Liver (tissue), 9 donors: ENCODE measurements around the gene SRC. TPM values are rescaled to one million over a fixed set of nuclear protein-coding genes. Genes with fewer than 3 reads are reported as not detected.
"Not testable (repeated sequence)": the region's sequence is repeated elsewhere in the genome, so short reads cannot be mapped to it uniquely, and the experiment has no call there.

Experiments used
- DNase-seq: peaks from one replicate; pipeline ENCODE4 v3.0.0-alpha.2; 2017; ENCODE audit warnings: low spot score
- H3K27ac ChIP-seq, 2 donors: one replicate each; pipeline ENCODE4 v1.7.0; 2013; ENCODE audit warnings: inconsistent platforms in 2 of 2, low read length in 2 of 2, control low read depth in 1 of 2, low read depth in 1 of 2, mild to moderate bottlenecking in 1 of 2
- H3K27me3 ChIP-seq, 4 donors: one replicate each; pipeline versions ENCODE4 v1.6.1 to v1.7.0; 2013; ENCODE audit warnings: low read length in 3 of 4, inconsistent platforms in 1 of 4, mild to moderate bottlenecking in 1 of 4, moderate library complexity in 1 of 4; ENCODE audit not compliant: control insufficient read depth in 4 of 4, insufficient read depth in 4 of 4
- H3K36me3 ChIP-seq, 4 donors: one replicate each; pipeline versions ENCODE4 v1.6.1 to v1.7.0; 2013; ENCODE audit warnings: low read length in 3 of 4, mild to moderate bottlenecking in 3 of 4, low read depth in 1 of 4, moderate library complexity in 1 of 4; ENCODE audit not compliant: control insufficient read depth in 4 of 4, insufficient read depth in 3 of 4
- H3K4me1 ChIP-seq, 4 donors: one replicate each; pipeline versions ENCODE4 v1.6.1 to v1.7.0; 2013; ENCODE audit warnings: low read length in 3 of 4, mild to moderate bottlenecking in 3 of 4, moderate library complexity in 1 of 4; ENCODE audit not compliant: control insufficient read depth in 4 of 4, insufficient read depth in 4 of 4
- H3K4me3 ChIP-seq, 3 donors: one replicate each; pipeline versions ENCODE4 v1.6.1 to v1.7.0; 2013; ENCODE audit warnings: low read length in 3 of 3, control low read depth in 1 of 3, low read depth in 1 of 3, mild to moderate bottlenecking in 1 of 3
- H3K9ac ChIP-seq, 2 donors: one replicate each; pipeline ENCODE4 v1.7.0; 2013; ENCODE audit warnings: low read length in 2 of 2, mild to moderate bottlenecking in 2 of 2, moderate library complexity in 2 of 2, control low read depth in 1 of 2, low read depth in 1 of 2
- H3K9me3 ChIP-seq, 4 donors: one replicate each; pipeline versions ENCODE4 v1.6.1 to v1.7.0; 2013; ENCODE audit warnings: low read length in 3 of 4; ENCODE audit not compliant: control insufficient read depth in 4 of 4
- CTCF ChIP-seq: fragments of 150-350 bp; IDR thresholded peaks from 2 replicates; pipeline ENCODE4 v1.5.1; 2017; ENCODE audit warnings: improper control_type of control experiment, low read depth, low read length; ENCODE audit not compliant: missing input control
- EGR1 ChIP-seq, 2 donors: IDR thresholded peaks; 2 replicates each; pipeline ENCODE4 v1.6.1; 2016 to 2018; ENCODE audit warnings: antibody characterized with exemption in 2 of 2, low read depth in 2 of 2
- FOXA1 ChIP-seq: IDR thresholded peaks from 2 replicates; pipeline ENCODE4 v1.6.1; 2016; ENCODE audit warnings: antibody characterized with exemption
- FOXA2 ChIP-seq: IDR thresholded peaks from 2 replicates; pipeline ENCODE4 v1.6.1; 2016; ENCODE audit warnings: antibody characterized with exemption
- GABPA ChIP-seq, 2 donors: IDR thresholded peaks in 1 of 2; conservative IDR thresholded peaks in 1 of 2; 2 replicates each; pipeline ENCODE4 v1.6.1; 2016; ENCODE audit warnings: antibody characterized with exemption in 2 of 2, mild to moderate bottlenecking in 1 of 2, moderate library complexity in 1 of 2
- HNF4A ChIP-seq, 2 donors: conservative IDR thresholded peaks; 2 replicates each; pipeline ENCODE4 v1.6.1; 2016; ENCODE audit warnings: antibody characterized with exemption in 2 of 2, mild to moderate bottlenecking in 2 of 2
- HNF4G ChIP-seq: IDR thresholded peaks from 2 replicates; pipeline ENCODE4 v1.6.1; 2016; ENCODE audit warnings: antibody characterized with exemption
- JUND ChIP-seq, 2 donors: IDR thresholded peaks; 2 replicates each; pipeline ENCODE4 v1.6.1; 2016; ENCODE audit warnings: antibody characterized with exemption in 2 of 2
- NR2F2 ChIP-seq: IDR thresholded peaks from 2 replicates; pipeline ENCODE4 v1.6.1; 2016; ENCODE audit warnings: antibody characterized with exemption
- RAD21 ChIP-seq, 2 donors: IDR thresholded peaks; 2 replicates each; pipeline ENCODE4 v1.6.1; 2016; ENCODE audit warnings: antibody characterized with exemption in 2 of 2, mild to moderate bottlenecking in 2 of 2
- RXRA ChIP-seq, 2 donors: IDR thresholded peaks; 2 replicates each; pipeline ENCODE4 v1.6.1; 2017 to 2018; ENCODE audit warnings: antibody characterized with exemption in 2 of 2, mild to moderate bottlenecking in 1 of 2
- SP1 ChIP-seq: IDR thresholded peaks from 2 replicates; pipeline ENCODE4 v1.6.1; 2018; ENCODE audit warnings: antibody characterized with exemption, mild to moderate bottlenecking
- TAF1 ChIP-seq: conservative IDR thresholded peaks from 2 replicates; pipeline ENCODE4 v1.6.1; 2016; ENCODE audit warnings: antibody characterized with exemption, mild to moderate bottlenecking
- YY1 ChIP-seq: IDR thresholded peaks from 2 replicates; pipeline ENCODE4 v1.6.1; 2016; ENCODE audit warnings: antibody characterized with exemption, mild to moderate bottlenecking
- ZBTB33 ChIP-seq: IDR thresholded peaks from 2 replicates; pipeline ENCODE4 v1.6.1; 2016; ENCODE audit warnings: antibody characterized with exemption
- WGBS: extraction: QIAGEN DNeasy Blood & Tissue Kit; methylation state at CpG from one replicate; pipeline ENCODE4 v1.1.7; 2013; 5-methylcytosine and 5-hydroxymethylcytosine counted together
- polyA plus RNA-seq, 2 donors: library from polyadenylated mRNA; stranded (reverse) in 1 of 2; unstranded in 1 of 2; fragments of 200-250 nt in 1 of 2; fragments of >200 nt in 1 of 2; fragmentation: Nextera tagmentation in 1 of 2; extraction: Ambion mirVana in 1 of 2; gene quantifications; one replicate each; pipeline versions ENCODE4 v1.2.1 to v1.2.3, GENCODE V29; 2013 to 2015
- total RNA-seq, 2 donors: library from RNA; depleted of rRNA; stranded (reverse); fragments of >200 nt; gene quantifications; one replicate each; pipeline ENCODE4 v1.2.3, GENCODE V29; 2014
- TF ChIP-seq, protein P1 (sequence below): IDR thresholded peaks from 2 replicates; pipeline ENCODE4 v1.6.1; 2016; ENCODE audit warnings: antibody characterized with exemption, mild to moderate bottlenecking
- TF ChIP-seq, protein P2 (sequence below): IDR thresholded peaks from 2 replicates; pipeline ENCODE4 v1.6.1; 2016; ENCODE audit warnings: antibody characterized with exemption
- TF ChIP-seq, protein P3 (sequence below): IDR thresholded peaks from 2 replicates; pipeline ENCODE4 v1.6.1; 2016; ENCODE audit warnings: antibody characterized with exemption
- donor health status: healthy.
- donor health status: healthy.
- donor health status: healthy.
- donor health status: healthy.
- donor health status: healthy.

Gene SRC
- total and polyA plus RNA-seq, 4 donors, result 3.3 to 21.2 (median 5.4) TPM

DNA sequence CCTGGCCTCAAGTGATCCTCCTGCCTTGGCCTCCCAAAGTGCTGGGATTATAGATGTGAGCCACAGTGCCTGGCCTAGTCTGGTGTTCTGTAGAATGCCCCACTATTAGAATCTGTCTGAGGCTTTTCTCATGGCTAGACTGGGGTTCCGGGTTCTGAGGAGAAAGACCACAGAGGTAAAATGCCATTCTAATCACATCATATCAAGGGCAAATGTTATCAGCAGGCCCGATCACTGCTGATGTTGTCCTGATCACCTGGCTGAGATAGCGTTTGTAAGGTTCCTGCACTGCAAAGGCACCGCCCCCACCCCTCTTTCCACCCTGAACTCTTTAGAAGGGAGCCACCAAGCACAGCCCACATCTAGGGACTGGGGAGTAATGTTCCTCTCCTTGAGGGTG is 6.7 kb upstream of the SRC start:
- no peak for TF ChIP-seq SP1
- TF ChIP-seq RAD21 (IDR thresholded peaks at IDR 0.05), result no peak
- no peak for TF ChIP-seq JUND (IDR thresholded peaks at IDR 0.05)
- TF ChIP-seq RXRA (IDR thresholded peaks at IDR 0.05), result no peak
- no peak for TF ChIP-seq TAF1
- no peak for TF ChIP-seq YY1
- TF ChIP-seq GABPA (IDR thresholded peaks at IDR 0.05 in 1 of 2, conservative IDR thresholded peaks at IDR 0.05 in 1 of 2), result no peak
- no peak for TF ChIP-seq FOXA1
- TF ChIP-seq, protein P1, sequence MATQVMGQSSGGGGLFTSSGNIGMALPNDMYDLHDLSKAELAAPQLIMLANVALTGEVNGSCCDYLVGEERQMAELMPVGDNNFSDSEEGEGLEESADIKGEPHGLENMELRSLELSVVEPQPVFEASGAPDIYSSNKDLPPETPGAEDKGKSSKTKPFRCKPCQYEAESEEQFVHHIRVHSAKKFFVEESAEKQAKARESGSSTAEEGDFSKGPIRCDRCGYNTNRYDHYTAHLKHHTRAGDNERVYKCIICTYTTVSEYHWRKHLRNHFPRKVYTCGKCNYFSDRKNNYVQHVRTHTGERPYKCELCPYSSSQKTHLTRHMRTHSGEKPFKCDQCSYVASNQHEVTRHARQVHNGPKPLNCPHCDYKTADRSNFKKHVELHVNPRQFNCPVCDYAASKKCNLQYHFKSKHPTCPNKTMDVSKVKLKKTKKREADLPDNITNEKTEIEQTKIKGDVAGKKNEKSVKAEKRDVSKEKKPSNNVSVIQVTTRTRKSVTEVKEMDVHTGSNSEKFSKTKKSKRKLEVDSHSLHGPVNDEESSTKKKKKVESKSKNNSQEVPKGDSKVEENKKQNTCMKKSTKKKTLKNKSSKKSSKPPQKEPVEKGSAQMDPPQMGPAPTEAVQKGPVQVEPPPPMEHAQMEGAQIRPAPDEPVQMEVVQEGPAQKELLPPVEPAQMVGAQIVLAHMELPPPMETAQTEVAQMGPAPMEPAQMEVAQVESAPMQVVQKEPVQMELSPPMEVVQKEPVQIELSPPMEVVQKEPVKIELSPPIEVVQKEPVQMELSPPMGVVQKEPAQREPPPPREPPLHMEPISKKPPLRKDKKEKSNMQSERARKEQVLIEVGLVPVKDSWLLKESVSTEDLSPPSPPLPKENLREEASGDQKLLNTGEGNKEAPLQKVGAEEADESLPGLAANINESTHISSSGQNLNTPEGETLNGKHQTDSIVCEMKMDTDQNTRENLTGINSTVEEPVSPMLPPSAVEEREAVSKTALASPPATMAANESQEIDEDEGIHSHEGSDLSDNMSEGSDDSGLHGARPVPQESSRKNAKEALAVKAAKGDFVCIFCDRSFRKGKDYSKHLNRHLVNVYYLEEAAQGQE, result no peak
- TF ChIP-seq HNF4G, result no peak
- TF ChIP-seq, protein P2, sequence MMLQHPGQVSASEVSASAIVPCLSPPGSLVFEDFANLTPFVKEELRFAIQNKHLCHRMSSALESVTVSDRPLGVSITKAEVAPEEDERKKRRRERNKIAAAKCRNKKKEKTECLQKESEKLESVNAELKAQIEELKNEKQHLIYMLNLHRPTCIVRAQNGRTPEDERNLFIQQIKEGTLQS, result no peak
- TF ChIP-seq CTCF, result no peak
- TF ChIP-seq ZBTB33, result no peak
- TF ChIP-seq, protein P3, sequence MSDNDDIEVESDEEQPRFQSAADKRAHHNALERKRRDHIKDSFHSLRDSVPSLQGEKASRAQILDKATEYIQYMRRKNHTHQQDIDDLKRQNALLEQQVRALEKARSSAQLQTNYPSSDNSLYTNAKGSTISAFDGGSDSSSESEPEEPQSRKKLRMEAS, result no peak
- no peak for TF ChIP-seq EGR1 (IDR thresholded peaks at IDR 0.05; ENCODE audit: low read depth in 2 of 2)
- no peak for TF ChIP-seq HNF4A (conservative IDR thresholded peaks at IDR 0.05)
- TF ChIP-seq FOXA2, result no peak
- no peak for TF ChIP-seq NR2F2
- Histone ChIP-seq H3K4me3 (no peak overlapping the region), H3K9me3 (no peaks in the 10 kb centered on the region), H3K36me3 (no peaks in the 10 kb centered on the region), H3K4me1 (peaks cover 0 to 4% (median 0%) of the 10 kb centered on the region in 4 donors), H3K27me3 (no peaks in the 10 kb centered on the region), H3K27ac (no peak overlapping the region), H3K9ac (no peak overlapping the region)
- DNase-seq, result no peak
- 84% methylated on average over 4 of the region's 4 CpGs for WGBS

- not testable (repeated sequence) for H3K4me1 ChIP-seq, DNase-seq, H3K9ac ChIP-seq, H3K27me3 ChIP-seq, H3K4me3 ChIP-seq, H3K27ac ChIP-seq, H3K36me3 ChIP-seq, H3K9me3 ChIP-seq
- 95% methylated on average over 7 of the region's 7 CpGs for WGBS
These were observed 6.2 kb upstream of the SRC start for GRCh38 chr20:37339764-37340109.
